Upper lobe of right lung (tissue), 1 donor: ENCODE results near the gene KANSL2. TPM values are rescaled to one million over a fixed set of nuclear protein-coding genes. Genes with fewer than 3 reads are reported as not detected.
"Not testable (repeated sequence)": the region's sequence is repeated elsewhere in the genome, so short reads cannot be mapped to it uniquely, and the experiment has no call there.

Experiments used
- ATAC-seq: fragments of 200-7000 bp; cut with Tn5 transposase; one replicate; pipeline ENCODE4 v1.9.1; 2020; ENCODE audit warnings: mild to moderate bottlenecking, moderate library complexity
- DNase-seq: peaks from one replicate; pipeline ENCODE4 v3.0.0-alpha.2; 2020
- H3K27ac ChIP-seq: fragments of 200-600 bp; one replicate; pipeline ENCODE4 v1.8.0; 2022
- H3K27me3 ChIP-seq: fragments of 200-600 bp; one replicate; pipeline ENCODE4 v1.8.0; 2022; ENCODE audit warnings: mild to moderate bottlenecking
- H3K36me3 ChIP-seq: fragments of 200-600 bp; one replicate; pipeline ENCODE4 v1.8.0; 2022
- H3K4me1 ChIP-seq: fragments of 200-600 bp; one replicate; pipeline ENCODE4 v1.8.0; 2022
- H3K4me3 ChIP-seq: fragments of 200-600 bp; one replicate; pipeline ENCODE4 v1.8.0; 2022; ENCODE audit warnings: mild to moderate bottlenecking
- H3K9me3 ChIP-seq: fragments of 200-600 bp; one replicate; pipeline ENCODE4 v1.8.0; 2022
- intact Hi-C: fragments of 100-400 bp; cut with DNase I; formaldehyde crosslinking; loops from one replicate; pipeline ENCODE4 v1.11.0; 2022
- total RNA-seq: library from RNA; stranded (reverse); fragmentation: NEBNext Ultra II Directional; extraction: Animal tissue kit (Norgen Biotek cat#: 25700); gene quantifications from one replicate; pipeline ENCODE4 v1.2.1, GENCODE V29; 2021
- TF ChIP-seq, protein P1 (sequence below): fragments of 200-600 bp; IDR thresholded peaks from one replicate; pipeline ENCODE4 v1.8.0; 2022; ENCODE audit warnings: antibody characterized with exemption
- donor health status: DM: no; HTN: yes; CAD: no; lungs with severe emphysema.

Gene KANSL2
- total RNA-seq, 1 donor from 2014 or later: 24.7 TPM

DNA sequence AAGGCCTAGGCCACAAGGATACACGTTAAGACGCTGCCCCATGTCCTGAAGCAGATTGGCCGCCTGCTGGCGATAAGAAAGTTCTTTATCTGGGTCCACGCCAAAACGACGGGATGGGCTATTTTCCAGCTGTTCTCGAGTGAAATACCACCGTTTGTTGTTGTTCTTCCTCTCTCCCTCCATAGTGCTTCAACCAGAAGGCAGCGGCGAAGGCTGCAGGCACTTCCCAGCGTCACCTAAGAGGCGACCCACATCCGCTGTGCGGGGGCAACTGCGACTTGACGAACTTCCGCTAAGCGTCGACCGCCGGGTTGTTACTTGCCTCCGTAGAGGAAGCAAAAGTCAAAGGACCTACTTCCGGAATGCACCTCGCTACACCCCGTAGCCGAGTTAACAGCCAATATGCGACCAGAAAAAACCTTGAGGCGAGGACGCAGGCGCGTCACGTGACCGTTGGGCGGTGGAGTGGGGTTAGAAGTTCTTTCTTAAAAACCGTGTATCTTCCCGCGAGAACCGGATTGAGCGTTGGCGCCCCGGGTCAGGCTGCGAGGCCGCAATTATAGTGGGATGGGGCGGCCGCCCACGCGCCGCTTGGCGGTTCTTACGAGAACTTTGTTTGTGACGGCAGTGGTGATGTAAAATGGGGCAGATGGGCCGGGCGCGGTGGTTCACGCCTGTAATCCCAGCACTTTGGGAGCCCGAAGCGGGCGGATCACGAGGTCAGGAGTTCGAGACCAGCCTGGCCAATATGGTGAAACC lies 34.6 kb upstream of the KANSL2 start, which contains the start of gene CCNT1:
Gene CCNT1, minus strand, starts transcription at position 215 of the 759 bp plus-strand sequence. Its CDS starts 32 bp downstream, at position 183.
- ATAC-seq: peak; percentile 99
- no peaks in the 10 kb centered on the region for H3K27me3 ChIP-seq

DNA sequence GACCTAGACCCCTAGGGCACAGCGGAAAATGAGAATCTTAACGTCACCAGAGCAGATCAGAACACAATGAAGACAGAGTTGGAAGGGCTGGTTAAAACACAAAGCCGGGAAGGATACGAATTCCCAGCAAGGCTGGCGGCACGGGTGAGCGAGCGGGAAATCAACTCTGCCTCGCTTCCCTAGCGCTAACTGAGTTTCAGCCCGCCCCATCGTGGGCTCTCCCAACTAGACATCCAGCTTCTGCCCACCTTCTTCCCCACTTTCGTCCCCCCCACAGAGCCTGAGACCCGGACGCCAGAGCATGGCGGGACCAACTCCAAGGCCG lies 34.1 kb upstream of the KANSL2 start:
- ATAC-seq (peak; percentile 61), DNase-seq (no peak)
- Histone ChIP-seq H3K4me3 (peak overlapping the region; percentile 84), H3K4me1 (peaks cover 27% of the 10 kb centered on the region), H3K9me3 (peaks cover 2% of the 10 kb centered on the region), H3K36me3 (peaks cover 38% of the 10 kb centered on the region), H3K27ac (peak overlapping the region; percentile 94), H3K27me3 (no peaks in the 10 kb centered on the region)
- TF ChIP-seq, protein P1, sequence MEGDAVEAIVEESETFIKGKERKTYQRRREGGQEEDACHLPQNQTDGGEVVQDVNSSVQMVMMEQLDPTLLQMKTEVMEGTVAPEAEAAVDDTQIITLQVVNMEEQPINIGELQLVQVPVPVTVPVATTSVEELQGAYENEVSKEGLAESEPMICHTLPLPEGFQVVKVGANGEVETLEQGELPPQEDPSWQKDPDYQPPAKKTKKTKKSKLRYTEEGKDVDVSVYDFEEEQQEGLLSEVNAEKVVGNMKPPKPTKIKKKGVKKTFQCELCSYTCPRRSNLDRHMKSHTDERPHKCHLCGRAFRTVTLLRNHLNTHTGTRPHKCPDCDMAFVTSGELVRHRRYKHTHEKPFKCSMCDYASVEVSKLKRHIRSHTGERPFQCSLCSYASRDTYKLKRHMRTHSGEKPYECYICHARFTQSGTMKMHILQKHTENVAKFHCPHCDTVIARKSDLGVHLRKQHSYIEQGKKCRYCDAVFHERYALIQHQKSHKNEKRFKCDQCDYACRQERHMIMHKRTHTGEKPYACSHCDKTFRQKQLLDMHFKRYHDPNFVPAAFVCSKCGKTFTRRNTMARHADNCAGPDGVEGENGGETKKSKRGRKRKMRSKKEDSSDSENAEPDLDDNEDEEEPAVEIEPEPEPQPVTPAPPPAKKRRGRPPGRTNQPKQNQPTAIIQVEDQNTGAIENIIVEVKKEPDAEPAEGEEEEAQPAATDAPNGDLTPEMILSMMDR: no peak
- intact Hi-C loops: no loop called here

More for the DNA sequence above, 34.6 kb upstream of the KANSL2 start, which contains the start of gene CCNT1:
- peaks cover 27% of the 10 kb centered on the region for H3K4me1 ChIP-seq
- peak within 1 kb of the TSS; percentile 94 for H3K27ac ChIP-seq
- TF ChIP-seq, protein P1: no peak
- intact Hi-C loops: no loop called here
- DNase-seq: peak; percentile 100
- H3K9me3 ChIP-seq: peaks cover 2% of the 10 kb centered on the region
- peak within 1 kb of the TSS; percentile 84 for H3K4me3 ChIP-seq
- peaks cover 32% of the 10 kb centered on the region for H3K36me3 ChIP-seq

DNA sequence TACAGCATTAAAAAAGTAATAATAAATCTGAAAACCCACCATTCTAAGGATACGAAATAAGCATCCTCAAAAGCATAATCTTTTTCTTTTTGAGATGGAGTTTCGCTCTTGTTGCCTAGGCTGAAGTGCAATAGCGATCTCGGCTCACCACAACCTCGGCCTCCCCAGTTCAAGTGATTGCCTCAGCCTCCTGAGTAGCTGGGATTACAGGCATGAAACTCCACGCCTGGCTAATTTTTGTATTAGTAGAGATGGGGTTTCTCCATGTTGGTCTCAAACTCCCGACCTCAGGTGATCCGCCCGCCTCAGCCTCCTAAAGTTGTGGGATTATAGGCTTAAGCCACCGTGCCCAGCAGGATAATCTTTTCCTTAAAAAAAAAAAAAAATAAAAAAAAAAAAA lies 30.2 kb upstream of the KANSL2 start:
- Histone ChIP-seq H3K4me1 (peaks cover 27% of the 10 kb centered on the region), H3K9me3 (no peaks in the 10 kb centered on the region), H3K4me3 (no peak overlapping the region), H3K27me3 (no peaks in the 10 kb centered on the region), H3K36me3 (peaks cover 73% of the 10 kb centered on the region), H3K27ac (no peak overlapping the region)
- intact Hi-C loops: no loop called here
- DNase-seq (no peak), ATAC-seq (no peak)
- TF ChIP-seq, protein P1: no peak

DNA sequence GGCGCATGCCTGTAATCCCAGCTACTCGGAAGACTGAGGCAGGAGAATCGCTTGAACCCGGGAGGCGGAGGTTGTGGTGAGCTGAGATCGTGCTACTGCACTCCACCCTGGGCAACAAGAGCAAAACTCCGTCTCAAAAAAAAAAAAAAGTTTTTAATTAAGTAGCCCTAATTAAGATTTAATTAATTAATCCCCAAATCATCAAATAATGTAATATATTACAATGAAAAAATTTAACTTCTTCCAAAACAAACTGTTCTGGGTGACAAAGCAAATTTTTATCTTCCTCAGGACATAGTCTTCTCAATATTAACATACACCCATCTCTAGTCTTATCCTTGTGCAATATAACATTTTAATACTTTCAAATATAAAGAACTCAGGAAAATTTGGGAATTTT lies 16.8 kb upstream of the KANSL2 start:
- H3K36me3 ChIP-seq: peaks cover 96% of the 10 kb centered on the region
- H3K4me1 ChIP-seq, H3K4me3 ChIP-seq, H3K27ac ChIP-seq, intact Hi-C loops, H3K9me3 ChIP-seq, H3K27me3 ChIP-seq, ATAC-seq, DNase-seq: not testable (repeated sequence)

DNA sequence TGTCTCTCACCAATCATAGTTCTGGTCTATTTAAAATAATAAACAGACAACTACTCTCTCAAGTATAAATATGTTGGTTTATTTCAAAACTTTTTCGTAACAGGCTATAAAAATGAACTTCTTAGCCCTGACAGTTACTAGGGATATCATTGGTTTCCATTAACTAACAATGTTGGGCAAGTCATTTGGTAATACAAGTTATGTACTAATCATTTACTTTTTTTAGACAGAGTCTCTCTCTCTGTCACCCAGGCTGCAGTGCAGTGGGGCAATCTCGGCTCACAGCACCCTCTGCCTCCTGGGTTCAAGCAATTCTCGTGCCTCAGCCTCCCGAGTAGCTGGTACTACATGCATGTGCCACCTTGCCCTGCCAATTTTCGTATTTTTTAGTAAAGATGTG lies 14.6 kb upstream of the KANSL2 start:
- no peak for ATAC-seq
- intact Hi-C loops: no loop called here
- DNase-seq: no peak
- no peak overlapping the region for H3K4me3 ChIP-seq
- H3K4me1 ChIP-seq: peaks cover under 1% of the 10 kb centered on the region
- H3K9me3 ChIP-seq: no peaks in the 10 kb centered on the region
- H3K36me3 ChIP-seq: peaks cover 96% of the 10 kb centered on the region
- H3K27me3 ChIP-seq: no peaks in the 10 kb centered on the region
- TF ChIP-seq, protein P1: no peak
- H3K27ac ChIP-seq: no peak overlapping the region

DNA sequence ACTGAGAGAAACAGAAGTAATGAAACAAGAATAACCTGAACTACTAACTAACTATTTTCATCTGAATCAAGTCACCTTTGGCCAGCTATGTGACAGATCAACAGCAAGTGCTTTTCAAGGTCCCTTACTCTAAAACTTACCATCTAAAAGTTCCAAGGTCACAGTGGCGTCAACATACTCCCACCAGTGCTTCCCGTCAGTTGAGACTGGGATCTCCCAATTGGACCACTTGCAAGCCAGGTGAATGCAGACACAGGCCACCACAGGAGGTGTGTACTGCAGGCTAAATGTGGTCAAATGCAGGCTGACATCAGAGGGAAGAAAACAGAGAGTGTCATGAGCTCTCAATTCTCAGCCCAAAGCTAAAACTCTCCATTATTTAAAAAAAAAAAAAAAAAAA lies 13.8 kb upstream of the KANSL2 start:
- Histone ChIP-seq H3K27ac (no peak overlapping the region), H3K9me3 (no peaks in the 10 kb centered on the region), H3K27me3 (no peaks in the 10 kb centered on the region), H3K36me3 (peaks cover 89% of the 10 kb centered on the region), H3K4me1 (peaks cover 8% of the 10 kb centered on the region), H3K4me3 (no peak overlapping the region)
- ATAC-seq (no peak), DNase-seq (no peak)
- intact Hi-C loops: no loop called here
- TF ChIP-seq, protein P1: no peak
